Activated CD4-positive, alpha-beta T cell treated with anti-CD3 and anti-CD28 coated beads for 4 hours (primary cell): ENCODE results near the gene DIPK1C.

Source experiments
- DNase-seq, 2 donors: peaks; one replicate each; pipeline ENCODE4 v3.0.0-alpha.2; 2020

The DIPK1C gene

GRCh38 chr18:74414953-74415515, 42.1 kb downstream of the DIPK1C start:
- DNase-seq = no peak

GRCh38 chr18:74413836-74414235, 43.3 kb downstream of the DIPK1C start:
- no peak for DNase-seq

DNA sequence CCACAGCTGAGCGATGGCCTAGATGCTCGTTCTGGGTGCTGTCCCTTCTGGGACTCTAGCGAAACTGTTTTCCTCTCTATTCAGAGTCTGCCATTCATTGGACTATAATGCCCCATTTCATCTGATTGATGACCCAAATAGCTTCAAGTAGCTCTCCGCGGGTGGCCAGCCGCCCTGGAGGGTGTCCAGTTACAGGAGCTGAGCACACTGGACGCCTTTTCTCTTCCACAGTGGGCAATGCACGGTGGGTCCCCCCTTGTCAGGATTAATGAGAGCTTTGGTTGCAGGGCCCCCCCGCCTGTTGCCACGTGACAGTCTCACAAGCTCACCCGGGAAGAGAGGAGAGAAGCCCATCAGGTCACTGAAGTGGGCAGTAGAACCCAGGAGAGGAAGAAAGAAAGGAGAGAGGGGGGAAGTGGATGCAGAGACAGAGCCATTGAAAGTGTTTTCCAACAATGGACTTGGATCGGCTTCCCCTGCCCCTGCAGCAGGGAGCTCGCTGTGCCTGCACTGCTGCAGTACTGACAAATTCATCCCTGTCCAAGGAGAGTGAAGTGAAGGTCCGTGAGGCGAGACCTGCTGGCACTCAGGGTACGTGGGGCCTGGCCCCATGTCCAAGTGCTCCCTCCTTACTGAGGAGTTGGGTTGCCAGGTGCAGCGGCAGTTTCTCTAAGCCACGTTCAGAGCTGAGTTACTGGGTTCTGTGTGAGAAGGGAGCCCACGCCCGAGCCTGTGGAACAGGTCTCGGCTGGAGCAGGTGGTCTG, 44.8 kb downstream of the DIPK1C start:
- DNase-seq = no peak

DNA sequence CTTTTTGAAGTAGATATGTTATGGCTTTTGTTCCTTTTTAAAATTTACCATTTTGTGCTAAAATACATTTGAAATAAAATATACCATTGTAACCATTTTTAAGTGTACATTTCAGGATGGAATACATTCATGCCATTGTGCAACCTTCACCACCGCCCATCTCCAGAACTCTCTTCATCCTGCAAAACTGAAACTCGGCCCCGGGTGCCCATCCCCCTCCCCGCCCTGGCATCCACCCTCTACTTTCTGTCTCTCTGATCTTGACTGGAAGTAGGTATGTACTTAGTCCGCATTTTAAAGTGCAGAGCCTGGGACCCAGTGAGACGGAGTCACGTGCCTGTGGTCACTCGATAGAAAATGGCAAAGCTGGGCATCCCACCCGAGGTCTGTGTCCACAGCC, 45.6 kb downstream of the DIPK1C start:
- DNase-seq = no peak

- no peak for DNase-seq
These were observed 46.6 kb downstream of the DIPK1C start for GRCh38 chr18:74410441-74410992.

GRCh38 chr18:74407888-74408287, 49.2 kb downstream of the DIPK1C start:
- no peak for DNase-seq

GRCh38 chr18:74402806-74403433, 54.2 kb downstream of the DIPK1C start:
- DNase-seq = no peak

DNA sequence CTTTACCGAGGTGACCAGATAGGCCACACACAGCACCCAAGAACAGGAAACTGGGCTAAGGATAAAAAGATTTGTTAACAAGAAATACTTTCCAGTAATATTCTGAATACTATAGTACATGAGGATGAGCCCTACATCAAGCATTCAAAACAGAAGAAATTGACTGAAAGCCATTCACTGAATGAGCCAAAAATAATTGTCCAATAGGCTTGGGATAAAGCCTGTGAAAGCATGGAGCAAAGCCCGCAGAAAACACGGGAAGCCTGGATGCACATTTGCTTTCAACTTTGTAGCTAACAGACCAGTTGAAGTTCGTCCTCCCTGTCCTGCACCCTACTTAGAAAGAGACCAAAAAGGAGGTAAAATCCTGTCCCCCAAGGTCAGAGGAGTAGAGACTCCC, 56.3 kb downstream of the DIPK1C start:
- DNase-seq = no peak

DNA sequence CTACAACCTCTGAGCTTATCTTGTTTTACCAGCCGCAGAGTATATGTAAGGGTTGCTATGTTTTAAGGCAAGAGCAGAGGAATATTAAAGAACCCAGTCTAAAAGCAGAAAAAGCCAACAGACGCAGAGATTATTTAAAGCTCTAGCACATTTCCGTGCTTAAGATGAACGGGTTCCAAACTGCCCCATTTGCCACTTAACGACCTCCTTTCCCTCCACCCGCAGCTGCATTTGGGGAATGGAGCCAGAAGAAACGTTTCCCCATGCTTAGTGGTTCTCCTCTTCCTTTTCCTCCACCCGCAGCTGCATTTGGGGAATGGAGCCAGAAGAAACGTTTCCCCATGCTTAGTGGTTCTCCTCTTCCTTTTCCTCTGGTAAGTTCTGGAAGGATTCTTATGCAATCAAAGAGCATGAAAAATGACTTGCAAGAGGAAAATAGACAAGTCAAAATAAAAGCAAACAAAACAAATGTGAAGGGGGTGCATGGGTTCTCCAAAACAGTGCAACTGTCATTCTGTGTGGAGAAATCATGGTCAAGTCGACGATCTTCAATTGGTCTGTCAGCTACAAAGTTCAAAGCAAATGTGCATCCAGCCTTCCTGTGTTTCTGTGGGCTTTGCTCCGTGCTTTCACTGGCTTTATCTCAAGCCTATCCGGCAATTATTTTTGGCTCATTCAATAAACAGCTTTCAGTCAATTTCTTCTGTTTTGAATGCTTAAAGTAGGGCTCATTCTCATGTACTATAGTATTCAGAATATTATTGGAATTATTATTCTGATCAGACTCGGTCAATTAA, 57.8 kb downstream of the DIPK1C start:
- no peak for DNase-seq

GRCh38 chr18:74397572-74397971, 59.5 kb downstream of the DIPK1C start:
- DNase-seq = no peak

GRCh38 chr18:74396171-74397169, 60.6 kb downstream of the DIPK1C start:
- DNase-seq = no peak

GRCh38 chr18:74395648-74396154, 61.4 kb downstream of the DIPK1C start:
- no peak for DNase-seq

- no peak for DNase-seq
These were observed 62.1 kb downstream of the DIPK1C start for GRCh38 chr18:74395006-74395405.

- DNase-seq = no peak
These were observed 64.8 kb downstream of the DIPK1C start for GRCh38 chr18:74392323-74392722.

DNA sequence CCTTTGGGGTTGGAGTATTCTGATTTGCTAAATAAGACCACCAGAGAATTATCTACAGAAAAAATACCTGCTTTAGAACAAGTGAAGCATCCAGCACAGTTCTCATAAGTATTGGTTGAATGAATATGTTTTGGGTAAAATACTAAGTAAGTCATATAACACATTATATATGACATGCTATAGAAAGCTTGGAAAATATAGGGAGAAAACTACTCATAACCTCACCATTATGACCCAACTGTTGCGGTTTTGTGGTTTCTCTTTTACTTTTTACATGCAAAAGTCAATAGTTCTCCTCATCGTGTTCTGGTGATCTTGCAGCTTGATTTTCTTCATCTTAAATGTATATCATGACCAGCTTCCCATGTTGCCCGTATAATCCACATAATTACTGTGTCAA, 66.2 kb downstream of the DIPK1C start:
- DNase-seq = no peak

DNA sequence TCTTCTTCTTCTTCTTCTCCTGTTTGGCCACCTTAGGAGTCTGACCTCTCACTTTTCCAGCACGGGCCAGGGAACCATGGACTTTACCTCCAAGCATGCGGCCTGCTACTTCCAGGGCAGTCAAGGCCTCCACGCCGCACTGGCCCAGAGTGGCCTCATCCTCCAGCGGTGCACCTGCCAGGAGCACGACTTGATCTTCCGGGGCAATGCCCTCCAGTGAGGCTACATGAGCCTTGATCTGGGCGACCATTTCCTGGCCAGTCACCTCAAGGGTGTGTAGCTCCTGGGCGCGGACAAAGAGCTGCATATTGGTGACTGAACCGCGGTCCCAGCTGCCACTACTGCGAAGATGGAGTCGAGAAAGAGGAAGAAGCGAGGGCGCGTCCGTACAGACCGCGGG, 67.1 kb downstream of the DIPK1C start:
- no peak for DNase-seq

- DNase-seq = no peak
These were observed 67.8 kb downstream of the DIPK1C start for GRCh38 chr18:74389171-74389927.

- DNase-seq = no peak
These were observed 68.9 kb downstream of the DIPK1C start for GRCh38 chr18:74388227-74388626.

DNA sequence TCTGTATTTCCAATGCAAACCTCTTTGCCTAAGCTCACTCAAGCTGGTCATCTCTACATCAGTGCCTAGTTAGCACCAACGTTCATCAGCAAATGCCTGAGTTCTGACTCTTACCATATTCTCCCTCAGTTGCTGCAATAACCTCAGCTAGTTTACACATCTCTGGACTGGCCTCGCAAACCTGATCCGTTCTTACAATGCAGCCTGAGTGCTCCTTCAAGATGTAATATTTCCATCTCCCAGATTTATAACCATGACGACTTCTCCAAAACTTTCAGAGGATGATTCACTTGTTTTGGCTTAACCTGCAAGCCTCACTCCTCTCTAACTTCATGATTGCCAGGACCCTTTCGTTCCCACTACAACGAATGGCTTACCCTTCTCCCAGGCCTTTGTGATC, 69.7 kb downstream of the DIPK1C start:
- DNase-seq = no peak
